Measurements from ENCODE around the gene SPINK6. TPM values are rescaled to one million over a fixed set of nuclear protein-coding genes. Genes with fewer than 3 reads are reported as not detected.
A peak's percentile ranks its signal among the peaks of the same experiment; 100 is the strongest.

Gene SPINK6
- total RNA-seq, 1 donor from 2014 or later, result 5.5 TPM

- no peak for DNase-seq (ENCODE audit: low spot score)
Measured at GRCh38 chr5:148221508-148221907, 18.7 kb downstream of the SPINK6 start.

- no peak for DNase-seq (ENCODE audit: low spot score)
Measured at GRCh38 chr5:148224117-148224742, 21.4 kb downstream of the SPINK6 start.

- no peak for DNase-seq (ENCODE audit: low spot score)
Measured at GRCh38 chr5:148228392-148228984, 25.6 kb downstream of the SPINK6 start.

- no peak for DNase-seq (ENCODE audit: low spot score)
Measured at GRCh38 chr5:148229840-148230239, 27.0 kb downstream of the SPINK6 start.

GRCh38 chr5:148230240-148230639 is 27.4 kb downstream of the SPINK6 start:
- DNase-seq (ENCODE audit: low spot score), result no peak

- peak; percentile 39 for DNase-seq (ENCODE audit: low spot score)
Measured at GRCh38 chr5:148237785-148238417, 35.1 kb downstream of the SPINK6 start.

GRCh38 chr5:148238418-148238794 is 35.6 kb downstream of the SPINK6 start, which contains the start of gene MARCOL:
Gene MARCOL (plus strand): TSS chr5:148238525. CDS start chr5:148238598, 73 bp downstream.
- DNase-seq (ENCODE audit: low spot score), result no peak

- DNase-seq (ENCODE audit: low spot score), result no peak
Measured at GRCh38 chr5:148248894-148249293, 46.1 kb downstream of the SPINK6 start.

- no peak for DNase-seq (ENCODE audit: low spot score)
Measured at GRCh38 chr5:148255456-148255855, 52.6 kb downstream of the SPINK6 start.

GRCh38 chr5:148259288-148259687 is 56.4 kb downstream of the SPINK6 start:
- no peak for DNase-seq (ENCODE audit: low spot score)

- no peak for DNase-seq (ENCODE audit: low spot score)
Measured at GRCh38 chr5:148261221-148261620, 58.4 kb downstream of the SPINK6 start.

Other genes with a start within 250 kb of the SPINK6 start
- 3.6 TPM for gene SPINK5, start 139.1 kb upstream of the SPINK6 start, total RNA-seq (ENCODE audit: insufficient read depth, low replicate concordance)
- gene SPINK14, start 34.5 kb upstream of the SPINK6 start, total RNA-seq (ENCODE audit: insufficient read depth, low replicate concordance), result not detected
- gene MARCOL, start 35.5 kb downstream of the SPINK6 start, total RNA-seq (ENCODE audit: insufficient read depth, low replicate concordance), result 3.9 TPM
- gene SPINK13, start 65.8 kb downstream of the SPINK6 start, total RNA-seq (ENCODE audit: insufficient read depth, low replicate concordance), result not detected
- not detected for gene SPINK7, start 109.4 kb downstream of the SPINK6 start, total RNA-seq (ENCODE audit: insufficient read depth, low replicate concordance)
- not detected for gene SPINK9, start 132.5 kb downstream of the SPINK6 start, total RNA-seq (ENCODE audit: insufficient read depth, low replicate concordance)
- 79.4 TPM for gene FBXO38, start 180.9 kb downstream of the SPINK6 start, total RNA-seq (ENCODE audit: insufficient read depth, low replicate concordance)